ENCODE data around the gene SMPD3.

SMPD3 gene

GRCh38 chr16:68463904-68464303, 15.6 kb upstream of the SMPD3 start:
- H3K79me2 ChIP-seq (ENCODE audit: low read length), result no peaks in the 10 kb centered on the region

GRCh38 chr16:68460067-68460466, 11.8 kb upstream of the SMPD3 start:
- Histone ChIP-seq H4K20me1 (ENCODE audit: insufficient read depth, low read length) (no peaks in the 10 kb centered on the region), H3K4me2 (ENCODE audit: low read length) (peak overlapping the region; percentile 68), H3K9me3 (ENCODE audit: insufficient read depth, low read length) (0 out of 2 replicates have a peak, but pooled peaks cover 5% of the 10 kb centered on the region), H3K79me2 (ENCODE audit: low read length) (no peaks in the 10 kb centered on the region), H3K4me1 (ENCODE audit: low read length) (peaks cover 20% of the 10 kb centered on the region), H3K27ac (ENCODE audit: low read length) (peak overlapping the region; percentile 17; the same call in 1 of the 2 replicates), H3K9ac (ENCODE audit: low read length) (0 out of 2 replicates have a peak overlapping the region, but pooled peaks have one; percentile 2), H3K4me3 (ENCODE audit: low read length) (peak overlapping the region; percentile 22), H3K27me3 (ENCODE audit: low read depth, low read length) (no peaks in the 10 kb centered on the region), H2AFZ (ENCODE audit: low read depth, low read length) (peak overlapping the region; percentile 2; the same call in 1 of the 2 replicates), H3K36me3 (replicated peaks; ENCODE audit: low read depth, low read length) (peaks cover 7% of the 10 kb centered on the region)
- TF ChIP-seq CTCF (IDR thresholded peaks at IDR 0.05; ENCODE audit: low read depth, low read length), result no peak
- no peak for TF ChIP-seq EZH2phosphoT487 (IDR thresholded peaks at IDR 0.05; ENCODE audit: low read depth)

More at GRCh38 chr16:68463904-68464303, 15.6 kb upstream of the SMPD3 start:
- Histone ChIP-seq H2AFZ (ENCODE audit: low read depth, low read length) (no peak overlapping the region), H3K36me3 (replicated peaks; ENCODE audit: low read depth, low read length) (peaks cover 7% of the 10 kb centered on the region), H3K4me1 (ENCODE audit: low read length) (peaks cover 56% of the 10 kb centered on the region), H3K4me2 (ENCODE audit: low read length) (no peak overlapping the region), H3K9me3 (ENCODE audit: insufficient read depth, low read length) (0 out of 2 replicates have a peak, but pooled peaks cover 5% of the 10 kb centered on the region), H4K20me1 (ENCODE audit: insufficient read depth, low read length) (no peaks in the 10 kb centered on the region), H3K4me3 (ENCODE audit: low read length) (no peak overlapping the region), H3K27me3 (ENCODE audit: low read depth, low read length) (no peaks in the 10 kb centered on the region), H3K27ac (ENCODE audit: low read length) (no peak overlapping the region), H3K9ac (ENCODE audit: low read length) (no peak overlapping the region)
- no peak for TF ChIP-seq EZH2phosphoT487 (IDR thresholded peaks at IDR 0.05; ENCODE audit: low read depth)
- TF ChIP-seq CTCF (IDR thresholded peaks at IDR 0.05; ENCODE audit: low read depth, low read length), result no peak

DNA sequence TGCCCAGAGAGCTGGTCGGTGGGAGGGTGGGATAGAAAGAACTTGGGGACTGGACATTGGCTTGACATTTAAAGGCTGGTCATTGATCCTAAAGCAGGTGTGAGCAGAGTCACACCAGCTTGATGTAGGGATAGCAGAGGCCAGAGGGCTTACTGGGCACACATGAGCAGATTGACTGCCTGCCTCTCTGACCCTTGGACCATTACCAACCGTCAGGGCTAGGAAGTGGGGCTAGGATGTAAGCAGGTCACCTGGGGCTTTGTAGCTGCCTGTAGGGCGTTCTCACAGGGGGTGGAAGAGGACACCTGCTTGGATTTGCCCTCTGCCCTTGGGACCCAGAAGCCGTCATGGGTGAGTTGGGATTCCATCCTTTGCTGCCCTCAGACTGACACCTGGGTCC, 11.1 kb upstream of the SMPD3 start:
- no peak overlapping the region for H3K4me3 ChIP-seq (ENCODE audit: low read length)
- peaks cover 20% of the 10 kb centered on the region for H3K4me1 ChIP-seq (ENCODE audit: low read length)
- H4K20me1 ChIP-seq (ENCODE audit: insufficient read depth, low read length), result no peaks in the 10 kb centered on the region
- H3K36me3 ChIP-seq (replicated peaks; ENCODE audit: low read depth, low read length), result peaks cover 7% of the 10 kb centered on the region
- no peaks in the 10 kb centered on the region for H3K27me3 ChIP-seq (ENCODE audit: low read depth, low read length)
- H3K79me2 ChIP-seq (ENCODE audit: low read length), result no peaks in the 10 kb centered on the region
- no peak overlapping the region for H3K9ac ChIP-seq (ENCODE audit: low read length)
- no peak overlapping the region for H2AFZ ChIP-seq (ENCODE audit: low read depth, low read length)
- H3K4me2 ChIP-seq (ENCODE audit: low read length), result peak overlapping the region; percentile 68
- TF ChIP-seq EZH2phosphoT487 (IDR thresholded peaks at IDR 0.05; ENCODE audit: low read depth) (no peak), CTCF (IDR thresholded peaks at IDR 0.05; ENCODE audit: low read depth, low read length) (no peak)
- no peak overlapping the region for H3K27ac ChIP-seq (ENCODE audit: low read length)
- H3K9me3 ChIP-seq (ENCODE audit: insufficient read depth, low read length), result 0 out of 2 replicates have a peak, but pooled peaks cover 5% of the 10 kb centered on the region

DNA sequence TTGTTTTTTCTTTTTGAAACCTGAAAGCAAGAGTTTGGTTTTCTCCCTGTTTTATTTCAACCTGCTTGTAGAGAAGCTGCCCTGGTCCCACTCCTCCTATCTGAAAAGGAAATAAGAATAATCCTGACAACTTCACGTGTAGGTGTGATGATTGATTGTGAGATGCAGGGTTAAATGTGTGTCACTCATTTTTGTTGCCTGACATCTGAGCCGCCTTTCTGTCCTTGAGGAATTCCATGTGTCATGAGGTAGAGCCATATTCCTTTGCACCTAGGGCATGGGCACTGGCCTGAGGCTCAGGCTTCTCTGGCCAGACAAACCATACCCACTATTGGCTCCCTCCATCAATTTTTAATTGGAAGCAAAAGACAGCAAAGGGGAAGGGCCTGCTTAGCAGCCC, 10.2 kb upstream of the SMPD3 start:
- Histone ChIP-seq H3K27ac (ENCODE audit: low read length) (no peak overlapping the region), H3K36me3 (replicated peaks; ENCODE audit: low read depth, low read length) (peaks cover 7% of the 10 kb centered on the region), H3K4me3 (ENCODE audit: low read length) (no peak overlapping the region), H3K4me2 (ENCODE audit: low read length) (no peak overlapping the region), H4K20me1 (ENCODE audit: insufficient read depth, low read length) (no peaks in the 10 kb centered on the region), H3K4me1 (ENCODE audit: low read length) (peaks cover 20% of the 10 kb centered on the region), H3K9me3 (ENCODE audit: insufficient read depth, low read length) (0 out of 2 replicates have a peak, but pooled peaks cover 5% of the 10 kb centered on the region), H3K9ac (ENCODE audit: low read length) (no peak overlapping the region), H2AFZ (ENCODE audit: low read depth, low read length) (no peak overlapping the region), H3K27me3 (ENCODE audit: low read depth, low read length) (no peaks in the 10 kb centered on the region), H3K79me2 (ENCODE audit: low read length) (no peaks in the 10 kb centered on the region)
- TF ChIP-seq EZH2phosphoT487 (IDR thresholded peaks at IDR 0.05; ENCODE audit: low read depth) (no peak), CTCF (IDR thresholded peaks at IDR 0.05; ENCODE audit: low read depth, low read length) (no peak)
